ENCODE results near the gene HPSE. TPM values are rescaled to one million over a fixed set of nuclear protein-coding genes. Genes with fewer than 3 reads are reported as not detected.
A peak's percentile ranks its signal among the peaks of the same experiment; 100 is the strongest.
"Not testable (repeated sequence)": the region's sequence is repeated elsewhere in the genome, so short reads cannot be mapped to it uniquely, and the experiment has no call there.

Gene HPSE
- total RNA-seq, 1 donor from 2014 or later, result 1.0 TPM

GRCh38 chr4:83283181-83283580 lies 51.5 kb downstream of the HPSE start:
- no peak for DNase-seq

DNA sequence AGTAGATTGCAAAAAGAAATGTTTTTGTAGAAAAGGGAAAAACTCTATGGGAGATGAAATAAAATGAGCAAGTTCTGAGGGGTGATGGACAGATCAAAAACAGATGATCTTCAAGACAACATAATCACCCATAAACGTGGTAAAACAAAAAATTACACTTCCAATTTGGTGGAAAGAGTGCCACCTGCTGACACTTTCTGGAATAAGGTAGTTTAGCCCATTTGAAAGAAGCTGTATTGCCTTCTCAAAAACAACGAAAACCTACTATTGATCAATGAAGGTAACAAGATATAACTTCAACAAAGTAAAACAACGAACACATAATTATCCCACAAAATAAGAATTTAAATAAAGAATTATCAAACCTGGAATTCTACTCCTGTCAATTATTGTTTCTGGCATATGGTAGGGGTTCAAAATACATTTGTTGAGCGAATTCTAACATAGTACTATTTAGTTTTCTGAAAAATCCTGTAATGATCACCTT lies 52.6 kb downstream of the HPSE start:
- peak; percentile 78 for DNase-seq

- DNase-seq, result no peak
Measured at GRCh38 chr4:83281307-83281706, 53.3 kb downstream of the HPSE start.

DNA sequence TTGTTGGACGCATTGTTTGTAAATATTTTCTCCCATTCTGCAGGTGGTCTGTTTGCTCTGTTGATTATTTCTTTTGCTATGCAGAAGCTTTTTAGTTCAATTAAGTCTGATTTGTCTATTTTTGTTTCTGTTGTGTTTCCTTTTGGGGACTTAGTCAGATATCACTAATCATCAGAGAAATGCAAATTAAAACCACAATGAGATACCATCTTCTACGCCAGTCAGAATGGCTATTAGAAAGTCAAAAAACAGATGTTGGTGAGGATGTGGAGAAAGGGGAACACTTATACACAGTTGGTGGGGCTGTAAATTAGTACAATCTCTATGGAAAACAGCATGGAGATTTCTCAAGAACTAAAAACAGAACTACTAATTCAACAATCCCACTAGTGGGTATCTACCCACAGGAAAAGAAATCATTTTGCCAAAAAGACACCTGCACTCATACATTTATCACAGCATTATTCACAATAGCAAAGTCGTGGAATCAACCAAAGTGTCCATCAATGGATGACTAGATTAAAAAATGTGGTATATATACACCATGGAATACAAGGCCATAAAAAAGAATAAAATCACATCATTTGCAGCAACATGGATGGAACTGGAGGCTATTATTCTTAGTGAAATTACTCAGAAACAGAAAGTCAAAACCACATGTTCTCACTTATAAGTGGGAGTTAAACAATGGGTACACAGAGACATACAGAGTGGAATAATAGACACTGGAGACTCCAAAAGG lies 58.2 kb downstream of the HPSE start:
- no peak for DNase-seq

- not testable (repeated sequence) for DNase-seq
Measured at GRCh38 chr4:83273926-83274325, 60.7 kb downstream of the HPSE start.

- no peak for DNase-seq
Measured at GRCh38 chr4:83272900-83273299, 61.7 kb downstream of the HPSE start.

GRCh38 chr4:83269256-83269655 lies 65.4 kb downstream of the HPSE start:
- no peak for DNase-seq

DNA sequence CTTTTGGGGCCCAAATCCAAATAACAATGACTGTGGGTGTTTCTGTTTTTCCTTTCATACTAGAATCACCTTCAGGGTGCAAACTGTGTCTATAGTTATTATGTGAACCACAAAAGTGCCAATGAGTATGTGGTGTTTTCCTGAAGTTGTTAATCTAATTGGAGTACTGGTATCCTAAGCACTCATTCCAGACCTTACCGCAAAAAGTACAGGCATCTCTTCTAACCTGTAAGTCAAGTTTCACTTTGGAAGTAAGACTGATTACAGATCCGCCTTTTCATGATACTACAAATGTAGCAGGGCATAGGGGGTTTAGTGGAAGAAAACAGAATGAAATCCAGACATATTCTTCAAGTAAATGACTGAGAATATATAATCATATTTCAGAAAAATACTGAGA lies 66.2 kb downstream of the HPSE start:
- DNase-seq, result no peak

DNA sequence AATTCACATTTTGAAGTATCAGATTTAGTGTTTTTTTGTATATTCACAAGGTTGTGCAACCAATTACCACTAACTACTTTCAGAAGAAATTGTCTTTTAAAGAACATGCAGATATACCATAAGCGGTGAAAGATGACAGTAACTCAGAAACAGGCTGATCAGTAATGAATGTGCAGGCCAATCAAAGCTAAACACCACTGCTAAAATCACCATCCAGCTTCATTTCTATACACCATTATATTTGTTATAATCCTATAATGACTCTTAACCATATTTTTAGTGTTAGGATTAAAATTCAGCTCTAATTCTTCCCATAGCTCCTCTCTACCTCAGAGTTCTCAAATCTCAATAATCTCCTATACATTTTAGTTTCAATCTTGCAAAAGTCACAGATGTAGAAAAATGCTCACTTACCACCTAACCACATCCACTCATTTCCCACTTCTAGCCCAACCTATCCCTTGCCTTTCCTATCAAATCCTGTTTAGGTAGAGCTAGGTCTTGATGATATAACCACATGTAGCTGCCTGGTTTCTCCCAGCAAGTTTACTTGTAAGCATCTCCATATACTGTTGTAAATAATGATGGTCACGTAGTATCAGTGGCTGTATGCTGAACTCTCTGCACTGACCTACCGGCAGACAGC lies 66.7 kb downstream of the HPSE start:
- DNase-seq, result no peak

DNA sequence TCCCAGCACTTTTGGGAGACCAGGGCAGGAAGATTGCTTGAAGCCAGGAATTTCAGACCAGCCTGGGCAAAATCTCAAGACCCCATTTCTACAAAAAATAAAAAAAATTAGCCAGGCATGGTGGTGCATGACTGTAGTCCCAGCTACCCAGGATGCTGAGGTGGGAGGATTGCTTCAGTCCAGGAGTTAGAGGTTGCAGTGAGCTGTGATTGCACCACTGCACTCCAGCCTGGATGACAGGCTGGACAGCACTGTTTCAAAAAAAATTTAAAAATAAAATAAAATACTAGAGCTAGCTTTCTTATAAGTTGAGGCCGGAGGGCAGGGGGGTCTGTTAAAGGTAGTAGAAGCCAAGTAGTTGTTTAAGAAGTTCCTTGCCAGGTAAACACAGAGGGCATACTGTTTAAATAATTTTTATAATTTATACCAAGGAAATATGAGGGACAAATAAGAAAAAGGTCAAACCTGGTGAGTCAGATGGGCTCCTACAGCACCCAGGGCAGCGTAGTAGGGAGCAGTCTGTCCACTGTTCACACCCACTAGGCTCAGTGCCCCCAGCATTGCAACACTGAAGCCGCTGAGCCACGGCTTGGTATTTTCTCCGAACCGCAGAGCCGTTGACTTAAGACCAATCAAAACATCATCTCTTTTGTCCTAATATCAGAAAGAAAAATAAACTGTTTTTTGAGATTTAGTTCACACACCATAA lies 67.4 kb downstream of the HPSE start:
- no peak for DNase-seq

- DNase-seq, result no peak
Measured at GRCh38 chr4:83266689-83267088, 68.0 kb downstream of the HPSE start.

DNA sequence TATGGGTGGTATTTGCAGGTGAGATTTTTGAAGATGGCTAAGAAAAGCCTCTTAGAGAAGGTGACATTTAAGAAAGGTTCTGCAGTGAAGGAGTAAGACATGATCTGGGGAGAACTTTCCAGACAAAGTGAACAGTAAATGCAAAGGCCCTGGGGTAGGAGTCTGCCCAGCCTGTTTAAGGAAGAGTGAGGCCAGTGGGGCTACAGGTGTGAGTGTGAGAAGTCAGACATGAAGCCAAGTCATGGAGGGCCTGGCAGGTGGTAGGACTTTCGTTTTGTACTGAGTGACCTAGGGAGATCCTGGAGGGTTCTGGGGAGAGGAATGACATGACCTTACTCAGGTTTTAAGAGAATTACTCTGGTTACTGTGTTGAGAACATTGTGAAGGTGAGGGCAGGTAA lies 71.5 kb downstream of the HPSE start:
- DNase-seq, result no peak

- DNase-seq, result no peak
Measured at GRCh38 chr4:83262682-83263081, 72.0 kb downstream of the HPSE start.

- DNase-seq, result no peak
Measured at GRCh38 chr4:83261307-83261706, 73.3 kb downstream of the HPSE start.

DNA sequence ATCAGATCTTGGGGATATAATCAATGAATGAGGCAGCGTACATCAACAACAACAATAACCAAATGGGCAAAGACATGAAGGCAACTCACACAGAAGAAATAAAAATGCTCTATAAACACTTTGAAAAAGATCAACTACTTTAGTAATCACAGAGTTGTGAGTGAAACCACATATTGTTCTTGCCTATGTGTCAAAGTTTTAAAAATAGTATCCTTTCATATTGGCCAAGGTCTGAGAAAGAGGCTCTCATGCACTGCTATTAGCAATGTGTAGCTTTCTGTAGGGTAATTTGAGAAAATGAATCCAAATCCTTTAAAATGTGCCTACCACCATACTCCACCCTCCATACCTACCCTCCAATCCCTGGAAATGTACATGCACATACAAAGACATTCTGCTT lies 75.1 kb downstream of the HPSE start:
- DNase-seq, result no peak

DNA sequence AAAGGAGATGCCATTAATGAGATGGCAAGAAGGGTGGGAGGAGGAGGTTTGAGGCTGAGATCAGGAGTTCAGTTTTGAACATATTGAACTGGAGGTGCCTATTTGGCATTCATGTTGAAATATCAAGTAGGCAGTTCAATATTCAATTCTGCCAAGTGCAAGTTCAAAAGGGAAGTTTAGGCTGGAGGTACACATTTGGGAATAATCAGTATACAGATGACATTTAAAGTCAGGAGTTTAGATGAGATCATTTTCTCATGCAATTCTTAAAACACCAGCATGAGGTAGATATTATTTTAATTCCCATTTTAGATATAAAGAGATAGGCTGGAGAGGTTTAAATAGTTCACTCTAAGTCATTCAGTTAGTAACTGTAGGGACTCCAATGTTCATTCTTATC lies 76.2 kb downstream of the HPSE start:
- DNase-seq, result no peak

GRCh38 chr4:83257811-83258210 lies 76.8 kb downstream of the HPSE start:
- DNase-seq, result no peak

- DNase-seq, result peak; percentile 27
Measured at GRCh38 chr4:83255584-83255983, 79.1 kb downstream of the HPSE start.

DNA sequence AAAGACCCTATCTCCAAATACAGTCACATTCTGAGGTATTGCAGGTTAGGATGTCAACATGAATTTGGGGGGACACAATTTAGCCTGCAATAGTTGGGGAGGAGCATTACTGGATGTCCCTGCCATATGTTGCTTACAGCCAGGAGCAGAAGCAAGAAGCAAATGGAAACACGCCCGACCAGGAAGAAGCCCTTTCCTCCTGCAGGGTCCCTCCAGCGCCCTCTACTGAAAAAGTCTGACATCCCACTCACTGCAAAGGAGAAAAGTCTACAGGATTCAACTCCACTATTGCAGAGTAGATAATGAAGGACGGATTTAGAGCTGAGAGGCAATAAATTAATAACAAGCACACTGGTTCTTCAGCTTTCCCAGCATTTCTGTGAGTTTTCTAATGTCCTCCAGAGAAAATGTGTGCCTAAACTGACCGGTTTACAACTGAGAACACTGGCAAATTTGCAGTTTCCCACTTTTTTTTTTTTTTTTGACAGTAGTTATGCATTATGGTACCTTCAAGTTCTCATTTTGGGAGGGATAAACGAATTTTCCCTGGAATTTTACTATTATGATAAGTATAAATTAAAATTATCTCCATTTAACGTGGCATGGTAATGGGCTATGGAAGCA lies 81.8 kb downstream of the HPSE start:
- DNase-seq, result peak; percentile 64

DNA sequence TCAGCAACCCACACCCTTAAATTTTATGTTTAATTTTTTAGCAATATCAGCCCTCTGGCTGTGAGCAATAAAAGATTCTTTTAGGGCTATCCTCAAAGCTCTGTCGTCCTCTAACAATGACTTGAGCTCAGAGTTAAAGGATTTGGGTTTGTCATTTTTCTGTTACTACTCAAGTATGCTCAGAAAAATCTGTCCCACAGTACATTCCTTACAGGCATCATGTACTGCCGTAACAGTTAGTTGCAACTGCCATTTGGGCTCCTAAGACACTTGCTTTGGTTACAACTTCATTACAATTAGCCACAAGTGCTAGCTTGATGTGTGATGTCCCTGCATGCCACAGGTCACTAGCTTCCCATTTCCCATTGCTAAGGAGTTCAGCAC lies 83.2 kb downstream of the HPSE start:
- DNase-seq, result no peak

DNA sequence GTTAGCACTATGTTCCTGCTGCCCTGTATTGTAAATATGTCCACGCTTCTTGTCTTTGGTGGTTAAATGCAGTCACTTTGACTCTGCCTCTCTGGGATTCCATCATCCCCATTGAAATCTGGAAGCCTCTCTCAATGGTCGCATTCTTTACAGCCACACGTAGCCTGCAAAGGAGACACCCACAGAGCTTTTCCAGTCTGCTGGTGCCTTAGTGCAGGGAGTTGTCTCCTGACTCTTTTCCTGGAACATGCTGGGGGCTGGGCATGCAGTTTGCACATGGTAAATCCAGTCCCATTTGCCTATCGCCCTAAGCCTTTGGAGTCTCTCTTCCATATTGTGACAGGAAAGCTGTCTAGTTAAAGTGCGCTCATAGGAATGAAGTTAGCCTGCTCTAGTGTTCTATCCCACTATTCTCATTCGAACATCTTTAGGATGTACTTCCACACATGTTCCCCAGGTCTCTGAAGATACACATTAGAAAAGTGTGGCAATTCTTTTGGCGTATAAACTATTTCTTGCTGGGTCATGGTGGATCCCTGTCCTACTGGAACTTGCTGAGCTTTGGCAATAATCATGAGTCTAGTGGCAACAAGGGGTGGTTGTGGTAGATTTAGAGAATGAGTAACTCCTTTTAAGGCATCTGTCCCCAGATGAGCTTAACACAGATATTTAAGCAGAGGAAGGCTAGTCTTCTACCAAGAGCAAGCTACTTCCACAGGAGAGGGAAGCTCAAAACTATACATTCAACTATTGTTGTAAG lies 83.8 kb downstream of the HPSE start:
- no peak for DNase-seq

- no peak for DNase-seq
Measured at GRCh38 chr4:83248486-83248885, 86.2 kb downstream of the HPSE start.

Measured in tongue (tissue), 2 donors.